Measurements from ENCODE around the gene AMOTL1.
"Not testable (repeated sequence)": the region's sequence is repeated elsewhere in the genome, so short reads cannot be mapped to it uniquely, and the experiment has no call there.

AMOTL1 gene

GRCh38 chr11:94883878-94884277 is 115.7 kb downstream of the AMOTL1 start:
- no peak for DNase-seq (ENCODE audit: low spot score)

DNA sequence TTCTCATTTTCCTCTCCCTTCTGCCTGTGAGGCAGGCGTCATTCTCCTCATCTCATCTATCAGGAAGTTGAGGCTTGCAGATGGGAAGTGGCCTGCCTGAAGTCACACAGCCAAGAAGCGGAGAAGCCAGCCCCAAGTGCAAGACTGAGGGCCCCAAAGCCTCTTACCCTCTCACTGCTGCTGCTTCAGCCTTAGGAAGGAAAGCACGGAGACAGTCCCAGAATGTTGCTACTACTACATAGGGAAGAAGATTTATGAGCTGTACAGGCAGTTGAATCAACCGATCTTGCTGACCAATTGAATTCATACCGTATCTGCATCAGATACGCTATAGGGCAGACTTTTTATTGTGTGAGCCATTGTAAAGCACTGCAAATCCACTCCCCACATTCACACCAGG is 116.2 kb downstream of the AMOTL1 start:
- no peak for DNase-seq (ENCODE audit: low spot score)

- no peak for DNase-seq (ENCODE audit: low spot score)
Measured at GRCh38 chr11:94885133-94885532, 117.0 kb downstream of the AMOTL1 start.

DNA sequence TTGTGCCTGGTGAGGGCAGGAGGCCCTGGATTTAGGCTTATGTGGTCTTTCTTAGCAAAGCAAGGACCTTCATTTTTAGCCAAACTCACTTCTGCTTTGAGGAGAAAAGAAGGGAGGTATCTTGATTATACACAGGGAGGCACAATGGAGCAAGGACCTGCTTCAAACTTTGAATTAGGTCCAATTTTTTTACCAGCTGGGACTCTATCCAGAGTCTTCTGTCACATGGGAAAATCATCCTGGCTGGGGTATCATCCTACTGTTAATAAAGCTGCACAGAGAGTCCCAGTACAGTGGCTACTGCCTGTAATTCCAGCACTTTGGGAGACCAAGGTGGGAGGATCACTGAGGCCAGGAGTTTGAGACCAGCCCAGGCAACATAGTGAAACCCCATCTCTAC is 117.4 kb downstream of the AMOTL1 start:
- no peak for DNase-seq (ENCODE audit: low spot score)

DNA sequence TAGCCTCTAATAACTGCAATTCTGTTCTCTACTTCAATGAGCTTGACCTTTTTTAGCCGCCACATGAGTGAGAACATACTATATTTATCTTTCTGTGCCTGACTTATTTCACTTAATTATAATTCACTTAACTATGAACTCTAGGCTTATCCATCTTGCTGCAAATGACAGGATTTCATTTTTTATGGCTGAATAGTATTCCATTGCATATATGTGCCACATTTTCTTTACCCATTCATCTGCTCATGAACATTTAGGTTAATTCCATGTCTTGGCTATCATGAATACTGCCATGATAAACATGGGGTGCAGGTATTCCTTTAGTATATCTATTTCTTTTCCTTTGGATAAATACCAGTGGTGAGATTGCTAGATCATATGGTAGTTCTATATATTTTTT is 120.0 kb downstream of the AMOTL1 start:
- no peak for DNase-seq (ENCODE audit: low spot score)

DNA sequence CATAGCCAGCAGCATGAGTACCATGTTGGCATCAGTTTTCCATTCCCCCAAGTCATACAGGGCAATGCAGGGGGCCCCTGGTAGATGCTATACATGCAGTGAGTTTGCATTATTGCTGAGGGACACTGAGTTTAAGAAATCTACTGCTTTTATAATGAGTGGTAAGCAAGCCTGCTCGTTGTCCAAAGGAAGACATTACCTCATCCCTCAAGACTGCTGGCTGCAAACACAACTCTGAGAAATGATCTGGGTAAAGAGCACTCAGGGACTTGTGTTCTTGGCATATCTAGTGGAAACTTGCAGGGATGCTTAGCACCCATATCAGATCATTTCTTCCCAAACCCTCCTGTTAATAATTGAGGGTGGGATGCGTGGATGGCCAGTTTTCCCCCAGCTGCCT is 127.3 kb downstream of the AMOTL1 start:
- DNase-seq (ENCODE audit: low spot score) = no peak

GRCh38 chr11:94895971-94896370 is 127.8 kb downstream of the AMOTL1 start:
- no peak for DNase-seq (ENCODE audit: low spot score)

- peak; percentile 51 for DNase-seq (ENCODE audit: low spot score)
Measured at GRCh38 chr11:94897330-94897768, 129.2 kb downstream of the AMOTL1 start.

DNA sequence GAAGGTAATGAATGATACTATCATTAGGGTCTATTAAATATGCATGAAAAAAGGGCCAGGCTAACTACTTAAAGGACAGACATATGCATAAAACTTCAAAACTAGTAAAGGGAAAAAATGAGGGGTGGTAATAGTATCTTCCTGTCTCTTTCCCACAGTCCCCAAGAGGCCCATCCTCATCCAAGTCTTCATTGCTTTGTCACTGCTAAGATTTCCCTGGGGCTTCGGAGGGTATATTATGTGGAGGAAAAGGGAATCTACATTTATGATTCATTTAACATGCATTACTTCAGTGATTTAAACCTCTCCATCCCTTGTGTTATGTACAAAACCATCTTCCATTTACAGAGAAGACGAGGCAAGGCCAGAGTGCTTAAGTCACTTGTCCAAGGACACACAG is 139.1 kb downstream of the AMOTL1 start:
- DNase-seq (ENCODE audit: low spot score) = no peak

DNA sequence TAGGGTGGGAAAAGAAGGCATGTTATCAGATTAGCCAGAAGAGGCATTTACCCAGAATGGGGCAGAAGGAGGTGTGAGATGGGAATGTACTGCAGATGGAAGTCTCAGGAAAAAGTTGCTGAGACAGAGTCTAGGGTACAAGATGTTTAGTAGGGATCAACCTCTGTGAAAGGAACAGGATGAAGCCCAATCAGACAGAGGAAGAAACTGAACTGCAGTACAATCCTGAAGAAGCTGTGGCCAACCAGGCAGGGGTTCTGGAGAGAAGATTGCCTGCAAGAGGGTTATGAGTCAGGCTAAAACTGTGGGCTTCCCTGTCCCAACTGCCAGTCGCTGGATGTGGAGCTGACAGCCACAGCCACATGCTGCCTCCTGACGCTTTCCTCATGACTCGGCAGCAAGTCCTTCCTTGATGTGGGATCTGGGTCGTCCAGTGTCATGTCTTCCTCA is 141.2 kb downstream of the AMOTL1 start:
- no peak for DNase-seq (ENCODE audit: low spot score)

DNA sequence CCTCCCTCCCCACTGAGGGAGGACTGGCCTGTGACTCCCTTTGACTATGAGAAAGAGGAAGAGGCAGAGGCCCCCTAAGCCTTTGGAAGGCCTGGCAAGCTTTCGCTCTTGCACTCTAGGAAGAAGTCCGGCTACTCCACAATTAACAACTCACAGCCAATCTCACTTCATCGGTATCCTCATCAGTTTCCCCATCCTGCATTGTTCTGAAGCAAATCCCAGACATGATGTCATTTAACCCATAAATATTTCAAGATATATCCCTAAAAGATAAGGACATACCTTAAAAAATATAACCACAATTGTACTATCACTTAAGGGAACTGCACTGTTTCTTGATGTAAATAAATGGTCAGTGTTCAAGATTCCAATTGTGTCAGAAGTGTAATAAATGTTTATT is 142.1 kb downstream of the AMOTL1 start:
- no peak for DNase-seq (ENCODE audit: low spot score)

- no peak for DNase-seq (ENCODE audit: low spot score)
Measured at GRCh38 chr11:94910779-94911178, 142.6 kb downstream of the AMOTL1 start.

DNA sequence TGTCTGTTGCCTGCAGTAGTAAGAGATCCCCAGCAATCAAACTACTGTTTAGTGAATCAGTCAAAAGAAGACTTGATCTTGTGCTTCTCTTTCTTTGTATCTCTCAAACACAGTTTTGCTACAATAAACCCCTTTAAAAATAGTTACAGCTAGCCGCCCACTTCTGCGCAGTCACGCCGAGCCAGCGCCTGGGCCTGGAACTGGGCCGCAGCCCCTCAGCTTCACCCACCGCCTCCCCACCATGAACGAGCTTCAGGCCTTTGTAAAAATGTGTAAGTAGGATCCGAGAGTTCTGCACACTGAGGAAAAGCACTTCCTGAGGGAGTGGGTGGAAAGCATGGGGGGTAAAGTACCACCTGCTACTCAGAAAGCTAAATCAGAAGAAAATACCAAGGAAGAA is 144.7 kb downstream of the AMOTL1 start:
- DNase-seq (ENCODE audit: low spot score) = no peak

DNA sequence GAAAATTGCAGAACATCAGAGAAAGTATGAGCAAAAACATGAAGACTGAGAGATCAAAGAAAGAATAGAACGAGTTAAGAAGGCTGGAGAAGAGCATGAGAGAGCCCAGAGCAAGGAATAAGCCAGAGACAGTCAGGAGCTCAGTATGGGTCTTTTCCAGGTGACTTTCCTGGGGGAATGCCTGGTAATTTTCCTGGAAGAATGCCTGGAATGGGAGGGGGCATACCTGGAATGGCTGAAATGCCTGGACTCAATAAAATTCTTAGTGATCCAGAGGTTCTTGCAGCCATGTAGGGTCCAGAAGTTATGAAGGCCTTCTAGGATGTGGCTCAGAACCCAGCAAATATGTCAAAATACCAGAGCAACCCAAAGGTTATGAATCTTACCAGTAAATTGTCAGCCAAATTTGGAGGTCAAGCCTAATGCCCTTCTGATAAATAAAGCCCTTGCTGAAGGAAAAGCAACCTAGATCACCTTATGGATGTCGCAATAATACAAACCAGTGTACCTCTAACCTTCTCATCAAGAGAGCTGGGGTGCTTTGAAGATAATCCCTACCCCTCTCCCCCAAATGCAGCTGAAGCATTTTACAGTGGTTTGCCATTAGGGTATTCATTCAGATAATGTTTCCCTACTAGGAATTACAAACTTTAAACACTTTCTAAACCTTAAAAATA is 145.7 kb downstream of the AMOTL1 start:
- DNase-seq (ENCODE audit: low spot score) = not testable (repeated sequence)

DNA sequence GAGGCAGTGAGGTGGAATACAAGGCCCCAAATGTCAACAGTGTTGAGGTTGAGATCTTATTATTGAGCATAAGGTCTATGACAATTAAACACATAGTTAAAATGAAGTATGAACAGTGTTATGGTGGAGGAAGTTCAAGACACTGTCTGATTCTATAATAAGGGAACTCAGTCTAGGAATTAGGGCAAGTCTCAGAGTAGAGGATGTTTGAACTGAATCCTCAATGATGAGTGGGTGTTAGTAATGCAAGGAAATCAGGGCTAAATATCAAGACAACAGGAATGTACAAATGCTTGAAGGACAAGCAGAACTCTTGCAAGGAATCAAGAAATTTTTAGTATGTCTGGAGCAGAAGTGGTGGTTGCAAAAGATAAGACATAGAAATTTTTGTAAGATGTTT is 152.2 kb downstream of the AMOTL1 start:
- no peak for DNase-seq (ENCODE audit: low spot score)

- DNase-seq (ENCODE audit: low spot score) = no peak
Measured at GRCh38 chr11:94922321-94923003, 154.3 kb downstream of the AMOTL1 start.

DNA sequence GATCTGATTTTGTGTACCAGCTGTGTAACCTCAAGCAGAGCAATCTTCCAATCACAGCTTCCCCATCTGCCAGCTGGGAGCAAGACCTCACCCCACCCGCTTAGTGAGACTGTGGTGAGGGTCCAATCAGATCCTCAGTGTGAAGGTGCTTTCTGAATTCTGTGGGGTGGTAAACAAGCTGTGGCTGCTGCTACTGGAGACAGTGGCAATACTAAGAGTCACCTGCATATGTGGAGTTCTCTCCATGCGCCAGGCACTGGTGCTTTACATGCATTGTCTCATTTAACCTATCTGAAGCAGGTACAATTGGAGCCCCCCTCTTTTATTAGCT is 154.8 kb downstream of the AMOTL1 start:
- no peak for DNase-seq (ENCODE audit: low spot score)

GRCh38 chr11:94924171-94924572 is 156.0 kb downstream of the AMOTL1 start:
- no peak for DNase-seq (ENCODE audit: low spot score)

- DNase-seq (ENCODE audit: low spot score) = no peak
Measured at GRCh38 chr11:94924612-94925011, 156.5 kb downstream of the AMOTL1 start.

DNA sequence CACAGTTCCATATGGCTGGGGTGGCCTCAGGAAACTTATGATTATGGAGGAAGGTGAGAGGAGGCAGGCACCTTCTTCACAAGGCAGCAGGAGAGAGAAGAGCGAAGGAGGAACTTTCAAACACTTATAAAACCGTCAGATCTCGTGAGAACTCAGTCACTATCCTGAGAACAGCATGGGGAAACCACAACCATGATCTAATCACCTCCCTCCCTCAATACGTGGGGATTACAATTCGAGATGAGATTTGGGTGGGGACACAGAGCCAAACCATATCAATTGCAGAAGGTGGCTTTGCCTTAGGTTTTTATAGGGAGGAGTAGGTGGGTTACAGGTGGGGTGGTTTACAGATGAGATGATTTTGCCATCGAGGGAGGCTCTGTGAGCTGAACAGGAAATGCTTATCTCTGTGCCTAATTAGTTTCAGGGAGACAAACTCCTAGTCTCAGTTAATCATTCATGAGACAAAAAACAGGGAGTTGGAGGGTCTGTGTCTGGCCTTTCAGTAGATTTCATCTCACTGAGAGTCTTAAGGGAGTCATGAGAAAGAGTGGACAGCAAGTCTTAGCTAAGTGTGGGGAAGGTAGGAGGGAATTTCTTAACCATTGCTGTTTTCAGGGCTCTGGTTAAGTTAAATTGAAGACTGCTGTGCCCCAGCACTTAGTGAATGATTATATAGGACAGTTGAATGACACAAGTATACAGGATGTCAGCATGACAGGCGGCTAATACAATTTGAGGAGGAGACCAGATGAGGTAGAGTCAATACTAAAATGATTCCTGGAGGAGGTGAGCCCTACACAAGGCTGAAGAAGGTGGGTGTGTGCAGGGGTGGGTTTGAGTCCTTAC is 157.5 kb downstream of the AMOTL1 start:
- DNase-seq (ENCODE audit: low spot score) = no peak

GRCh38 chr11:94926271-94926625 is 158.1 kb downstream of the AMOTL1 start:
- no peak for DNase-seq (ENCODE audit: low spot score)

All from hematopoietic multipotent progenitor cell treated with erythropoietin and hydrocortisone succinate and interleukin-3 and kit ligand, for 15 days (in vitro differentiated cells).